Activated CD8-positive, alpha-beta memory T cell treated with anti-CD3 and anti-CD28 coated beads, Interleukin-2, amount 50 U/mL, for 48 hours (primary cell): ENCODE measurements around the gene ZNF808.
A peak's percentile ranks its signal among the peaks of the same experiment; 100 is the strongest.
"Not testable (repeated sequence)": the region's sequence is repeated elsewhere in the genome, so short reads cannot be mapped to it uniquely, and the experiment has no call there.

Experiments
- DNase-seq: peaks from one replicate; pipeline ENCODE4 v3.0.0-alpha.2; 2020

Gene ZNF808

DNA sequence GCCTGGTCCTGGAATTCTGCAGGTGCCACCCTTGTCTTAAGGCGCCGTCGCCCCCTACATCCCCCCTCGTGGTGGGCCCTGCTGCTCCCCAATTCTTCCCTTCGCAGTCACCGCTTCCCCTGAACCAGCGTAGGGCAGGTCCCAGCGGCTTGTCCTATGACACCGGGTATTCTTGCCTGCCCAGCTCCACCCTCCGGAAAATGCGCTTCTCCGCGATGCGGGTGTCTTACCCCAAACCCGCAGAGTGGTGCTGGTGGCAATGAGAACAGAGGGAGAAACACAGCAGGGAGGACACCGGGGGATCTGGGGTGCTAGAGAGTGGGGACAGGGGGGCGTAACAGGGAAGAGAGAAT is 9.0 kb downstream of the ZNF808 start:
- DNase-seq: no peak

DNA sequence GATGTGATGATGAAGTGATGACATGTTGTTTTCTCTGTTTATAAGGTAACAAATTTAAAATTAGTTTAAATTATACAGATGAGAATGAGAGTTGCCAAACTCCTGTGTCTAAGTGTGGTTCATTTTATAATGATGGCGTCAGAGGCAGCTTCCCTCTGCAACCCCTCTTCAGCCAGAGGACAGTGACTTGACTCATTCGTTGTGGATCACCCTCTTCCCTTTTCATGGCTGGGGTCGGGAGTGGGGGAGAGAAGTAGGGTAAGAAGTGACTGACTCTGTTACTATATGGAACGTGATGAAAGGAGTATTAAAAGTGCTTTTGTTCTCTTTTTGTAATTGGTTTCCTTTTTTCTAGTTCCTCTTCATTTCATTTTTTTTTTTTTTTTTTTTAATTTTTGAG is 11.3 kb downstream of the ZNF808 start:
- not testable (repeated sequence) for DNase-seq

DNA sequence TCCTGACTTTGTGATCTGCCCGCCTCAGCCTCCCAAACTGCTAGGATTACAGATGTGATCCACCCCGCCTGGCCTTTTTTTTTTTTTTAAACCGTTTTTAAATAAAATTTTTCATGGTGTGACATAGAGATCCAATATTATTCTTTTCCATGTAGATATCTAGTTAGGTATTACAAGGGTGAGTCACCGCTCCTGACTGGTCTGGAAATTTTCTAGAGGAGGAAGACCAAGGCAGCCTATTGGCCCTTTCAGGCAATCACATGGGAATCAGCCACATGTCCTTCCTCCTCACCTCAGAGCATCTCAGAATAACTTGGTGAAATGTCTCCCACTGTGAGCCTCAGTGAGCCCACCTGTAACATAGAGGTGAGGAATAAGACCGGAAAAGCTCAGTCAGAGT is 13.7 kb downstream of the ZNF808 start:
- not testable (repeated sequence) for DNase-seq

DNA sequence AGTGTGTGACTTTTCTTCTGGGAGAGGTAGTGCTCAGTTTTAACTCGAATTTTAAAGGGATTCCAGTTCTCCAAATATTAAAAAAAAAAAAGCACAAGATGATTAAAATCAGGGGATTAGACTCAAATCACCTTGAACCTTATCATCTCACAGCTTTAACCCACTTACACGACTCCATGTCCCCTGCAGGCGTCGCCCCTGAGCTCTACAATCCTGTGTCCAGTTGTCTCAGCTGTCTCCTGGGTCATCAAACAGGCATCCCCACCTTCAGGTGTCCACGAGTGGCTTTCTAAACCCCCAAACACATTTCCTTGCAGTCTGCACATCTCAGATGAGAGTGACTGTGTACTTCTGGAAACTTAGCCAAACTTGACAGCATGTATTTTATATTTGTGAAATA is 14.1 kb downstream of the ZNF808 start:
- DNase-seq: no peak

DNA sequence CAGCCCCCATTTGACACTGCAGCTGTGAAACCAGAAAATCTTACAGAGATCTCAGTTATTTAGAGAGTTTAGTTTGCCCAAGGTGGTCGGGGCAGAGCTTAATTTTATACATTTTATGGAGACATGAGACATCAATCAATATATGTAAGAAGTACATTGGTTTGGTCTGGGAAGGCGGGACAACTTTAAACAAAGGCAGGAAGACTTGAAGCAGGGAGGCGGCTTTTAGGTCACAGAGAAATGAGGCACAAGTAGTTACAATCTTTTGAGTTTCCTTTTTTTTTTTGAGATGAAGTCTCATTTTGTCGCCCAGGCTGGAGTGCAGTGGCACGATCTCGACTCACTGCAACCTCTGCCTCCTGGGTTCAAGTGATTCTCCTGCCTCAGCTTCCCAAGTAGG is 15.1 kb downstream of the ZNF808 start:
- not testable (repeated sequence) for DNase-seq

DNA sequence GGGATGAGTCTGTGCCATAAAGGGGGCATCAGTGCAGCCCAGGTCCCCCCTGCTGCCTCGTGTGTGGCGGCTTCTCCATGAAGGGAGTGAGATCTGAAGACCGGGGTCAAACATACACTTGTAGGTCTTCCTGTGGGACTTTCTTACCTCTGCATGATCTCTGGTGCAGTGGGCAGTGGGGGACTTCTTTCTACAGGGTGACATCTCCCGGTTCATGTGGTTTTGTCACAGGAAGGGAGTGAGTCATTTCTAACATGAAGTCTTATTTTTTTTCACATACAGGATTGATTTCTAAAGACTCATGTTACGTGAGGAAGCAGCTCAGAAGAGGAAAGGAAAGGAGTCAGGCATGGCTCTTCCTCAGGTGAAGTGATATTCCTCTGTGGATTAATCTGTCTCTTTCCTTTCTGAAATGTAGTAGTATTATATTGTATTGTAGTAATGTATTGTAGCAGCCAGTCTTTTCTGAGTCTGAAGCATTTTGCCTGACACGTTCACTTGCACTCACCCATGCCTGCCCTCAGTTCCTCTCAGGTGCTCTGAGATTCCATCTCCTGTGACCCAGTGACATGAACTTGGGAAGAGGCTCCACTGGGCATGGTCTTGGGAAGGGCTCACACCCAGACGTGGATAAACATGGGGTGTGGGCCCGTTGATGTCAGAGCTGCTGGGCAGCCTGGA is 15.7 kb downstream of the ZNF808 start:
- DNase-seq: peak; percentile 53

DNA sequence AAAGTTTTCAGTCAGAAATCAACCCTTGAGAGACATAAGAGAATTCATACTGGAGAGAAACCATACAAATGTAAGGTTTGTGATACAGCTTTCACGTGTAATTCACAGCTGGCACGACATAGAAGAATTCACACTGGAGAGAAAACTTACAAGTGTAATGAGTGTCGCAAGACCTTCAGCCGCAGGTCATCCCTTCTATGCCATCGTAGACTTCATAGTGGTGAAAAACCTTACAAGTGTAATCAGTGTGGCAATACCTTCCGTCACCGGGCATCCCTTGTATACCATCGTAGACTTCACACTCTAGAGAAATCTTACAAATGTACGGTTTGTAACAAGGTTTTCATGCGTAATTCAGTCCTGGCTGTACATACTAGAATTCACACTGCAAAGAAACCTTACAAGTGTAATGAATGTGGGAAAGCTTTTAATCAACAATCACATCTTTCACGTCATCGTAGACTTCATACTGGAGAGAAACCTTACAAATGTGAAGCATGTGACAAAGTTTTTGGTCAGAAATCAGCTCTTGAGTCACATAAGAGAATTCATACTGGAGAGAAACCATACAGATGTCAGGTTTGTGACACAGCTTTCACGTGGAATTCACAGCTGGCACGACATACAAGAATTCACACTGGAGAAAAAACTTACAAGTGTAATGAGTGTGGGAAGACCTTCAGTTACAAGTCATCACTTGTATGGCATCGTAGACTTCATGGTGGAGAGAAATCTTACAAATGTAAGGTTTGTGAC is 26.9 kb downstream of the ZNF808 start:
- no peak for DNase-seq

DNA sequence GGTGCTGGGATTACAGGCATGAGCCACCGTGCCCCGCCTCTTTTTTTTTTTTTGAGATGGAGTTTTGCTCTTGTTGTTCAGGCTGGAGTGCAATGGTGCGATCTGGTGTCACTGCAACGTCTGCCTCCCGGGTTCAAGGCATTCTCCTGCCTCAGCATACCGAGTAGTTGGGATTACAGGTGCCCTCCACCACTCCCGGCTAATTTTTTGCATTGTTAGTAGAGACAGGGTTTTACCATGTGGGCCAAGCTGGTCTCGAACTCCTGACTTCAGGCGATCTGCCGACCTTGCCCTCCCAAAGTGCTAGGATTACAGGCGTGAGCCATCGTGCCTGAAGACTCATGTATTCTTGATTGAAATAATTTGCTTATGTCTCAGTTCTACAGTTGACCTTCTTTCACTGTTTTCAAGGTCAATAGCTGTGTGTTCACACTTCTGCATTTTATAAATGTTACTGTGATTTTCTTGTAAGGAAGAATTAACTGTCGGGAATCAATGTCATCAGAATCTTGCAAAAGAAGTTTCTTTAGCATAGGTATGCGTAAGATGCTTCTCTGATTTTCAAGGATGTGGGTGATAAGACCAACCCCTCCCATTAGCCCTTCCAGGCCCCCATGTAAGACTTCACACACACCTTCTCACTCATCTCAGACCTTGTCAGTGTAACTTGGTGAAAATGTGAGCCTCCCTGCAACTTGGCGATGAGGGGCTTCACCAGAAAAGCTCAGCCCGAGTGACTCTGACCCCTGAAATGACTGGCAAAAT is 29.9 kb downstream of the ZNF808 start:
- no peak for DNase-seq

DNA sequence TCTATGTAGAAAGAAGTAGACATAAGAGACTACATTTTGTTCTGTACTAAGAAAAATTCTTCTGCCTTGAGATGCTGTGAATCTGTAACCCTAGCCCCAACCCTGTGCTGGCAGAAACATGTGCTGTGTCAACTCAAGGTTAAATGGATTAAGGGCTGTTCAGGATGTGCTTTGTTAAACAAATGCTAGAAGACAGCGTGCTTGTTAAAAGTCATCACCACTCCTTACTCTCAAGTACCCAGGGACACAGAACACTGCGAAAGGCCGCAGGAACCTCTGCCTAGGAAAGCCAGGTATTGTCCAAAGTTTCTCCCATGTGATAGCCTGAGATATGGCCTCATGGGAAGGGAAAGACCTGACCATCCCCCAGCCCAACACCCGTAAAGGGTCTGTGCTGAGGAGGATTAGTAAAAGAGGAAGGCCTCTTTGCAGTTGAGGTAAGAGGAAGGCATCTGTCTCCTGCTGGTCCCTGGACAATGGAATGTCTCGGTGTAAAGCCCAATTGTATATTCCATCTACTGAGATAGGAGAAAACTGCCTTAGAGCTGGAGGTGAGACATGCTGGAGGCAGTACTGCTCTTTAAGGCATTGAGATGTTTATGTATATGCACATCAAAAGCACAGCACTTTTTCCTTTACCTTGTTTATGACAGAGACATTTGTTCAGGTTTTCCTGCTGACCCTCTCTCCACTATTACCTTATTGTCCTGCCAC is 31.4 kb downstream of the ZNF808 start:
- not testable (repeated sequence) for DNase-seq

GRCh38 chr19:52561611-52562010 is 34.1 kb downstream of the ZNF808 start:
- not testable (repeated sequence) for DNase-seq

DNA sequence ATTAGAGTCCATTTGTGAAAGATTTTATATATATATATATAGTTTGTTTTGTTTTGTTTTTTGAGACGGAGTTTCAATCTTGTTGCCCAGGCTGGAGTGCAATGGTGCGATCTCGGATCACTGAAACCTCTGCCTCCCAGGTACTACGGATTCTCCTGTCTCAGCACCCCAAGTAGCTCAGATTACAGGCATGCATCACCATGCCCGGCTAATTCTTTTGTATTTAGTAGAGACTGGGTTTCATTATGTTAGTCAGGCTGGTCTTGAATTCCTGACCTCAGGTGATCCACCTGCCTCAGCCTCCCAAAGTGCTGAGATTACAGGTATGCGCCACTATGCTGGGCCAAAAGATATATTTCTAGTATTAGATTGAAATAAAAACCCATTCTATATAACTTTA is 38.7 kb downstream of the ZNF808 start:
- DNase-seq: no peak

DNA sequence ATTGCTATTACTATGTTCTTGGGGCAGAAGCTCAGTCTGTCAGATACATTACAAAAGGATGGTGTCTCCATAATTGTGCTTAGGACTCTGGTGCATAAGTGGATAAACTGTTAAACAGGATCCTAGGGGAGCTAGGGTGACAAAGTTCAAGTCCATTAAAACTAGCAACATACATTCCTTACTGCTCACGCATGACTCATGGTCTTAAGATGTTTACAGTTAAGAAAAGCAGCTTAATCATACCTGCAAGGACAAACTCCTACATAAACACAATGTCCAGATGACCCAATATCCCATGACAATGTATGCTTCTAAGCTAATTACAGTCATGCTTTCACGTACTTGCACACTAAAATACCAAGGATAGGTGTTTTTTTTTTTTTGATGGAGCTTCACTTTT is 39.1 kb downstream of the ZNF808 start:
- no peak for DNase-seq

GRCh38 chr19:52567921-52568320 is 40.5 kb downstream of the ZNF808 start:
- DNase-seq: no peak

GRCh38 chr19:52569638-52569999 is 42.2 kb downstream of the ZNF808 start:
- not testable (repeated sequence) for DNase-seq

- DNase-seq: peak; percentile 97
These were observed 42.8 kb downstream of the ZNF808 start, which contains the start of gene ZNF701 for GRCh38 chr19:52570000-52570861. Gene ZNF701 (plus strand): TSS chr19:52570287. CDS start chr19:52574148, 3,861 bp downstream.

GRCh38 chr19:52584736-52585440 is 57.4 kb downstream of the ZNF808 start:
- DNase-seq: no peak

GRCh38 chr19:52585604-52586003 is 58.1 kb downstream of the ZNF808 start:
- DNase-seq: no peak

- DNase-seq: no peak
These were observed 63.3 kb downstream of the ZNF808 start for GRCh38 chr19:52590728-52591127.

GRCh38 chr19:52592301-52592700 is 64.8 kb downstream of the ZNF808 start:
- no peak for DNase-seq

DNA sequence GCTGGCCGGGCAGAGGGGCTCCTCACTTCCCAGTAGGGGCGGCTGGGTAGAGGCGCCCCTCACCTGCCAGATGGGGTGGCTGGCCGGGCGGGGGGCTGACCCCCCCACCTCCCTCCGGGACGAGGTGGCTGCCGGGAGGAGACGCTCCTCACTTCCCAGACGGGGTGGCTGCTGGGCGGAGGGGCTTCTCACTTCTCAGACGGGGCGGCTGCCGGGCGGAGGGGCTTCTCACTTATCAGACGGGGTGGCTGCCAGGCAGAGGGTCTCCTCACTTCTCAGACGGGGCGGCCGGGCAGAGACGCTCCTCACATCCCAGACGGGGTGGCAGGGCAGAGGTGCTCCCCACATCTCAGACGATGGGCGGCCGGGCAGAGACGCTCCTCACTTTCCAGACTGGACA is 66.0 kb downstream of the ZNF808 start:
- DNase-seq: not testable (repeated sequence)

DNA sequence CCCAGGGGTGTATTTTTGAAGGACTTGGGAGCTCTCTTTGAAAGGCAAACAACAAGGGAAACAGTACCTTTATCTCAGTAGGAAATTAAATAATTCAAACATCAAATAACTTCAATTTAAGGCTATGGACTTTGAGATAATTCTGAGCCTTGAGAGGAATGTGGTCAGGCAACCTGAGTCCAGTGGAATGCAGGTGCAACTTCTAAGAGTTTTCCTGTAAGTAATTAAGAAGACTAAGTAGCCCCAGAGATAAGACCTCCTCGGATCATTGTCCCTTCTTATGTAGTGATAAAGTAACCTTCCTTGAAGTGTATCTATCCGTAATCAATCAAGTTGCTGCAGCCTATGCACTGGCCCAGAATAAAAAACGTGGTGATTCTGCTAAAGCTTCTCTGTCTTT is 71.8 kb downstream of the ZNF808 start:
- no peak for DNase-seq

DNA sequence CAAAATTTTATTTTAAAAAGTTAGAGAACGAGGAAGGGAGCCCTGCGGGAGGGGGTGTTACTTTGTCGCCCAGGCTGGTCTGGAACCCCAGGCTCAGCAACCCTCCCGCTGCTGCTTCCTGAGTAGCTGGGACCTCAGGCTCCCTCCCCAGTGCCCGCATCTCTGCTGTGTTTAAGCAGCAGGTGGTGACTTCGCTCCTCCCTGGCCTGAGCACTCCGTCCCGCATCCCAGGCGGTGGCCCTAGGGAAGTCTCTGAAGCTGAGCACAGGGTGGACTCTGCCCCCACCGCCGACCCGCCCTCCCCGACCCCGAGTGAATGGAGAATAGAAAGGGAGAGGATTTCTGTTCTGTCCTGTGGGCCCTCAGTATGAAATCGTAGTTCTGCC is 73.2 kb downstream of the ZNF808 start:
- no peak for DNase-seq
